ENCODE measurements around the gene ASIC4.

ASIC4 gene

GRCh38 chr2:219508971-219509779, 5.1 kb upstream of the ASIC4 start:
- H3K4me3 ChIP-seq (ENCODE audit: control insufficient read depth, low read depth, low read length) = no peak overlapping the region; the same call in 1 of the 2 replicates
- DNase-seq (ENCODE audit: low read depth) = no peak
- no peak for TF ChIP-seq CTCF (IDR thresholded peaks at IDR 0.05; ENCODE audit: control insufficient read depth, insufficient read depth, low read depth, low read length, missing control alignments)

- DNase-seq (ENCODE audit: low read depth) = no peak
- peak overlapping the region; percentile 32 for H3K4me3 ChIP-seq (ENCODE audit: control insufficient read depth, low read depth, low read length)
- TF ChIP-seq CTCF (IDR thresholded peaks at IDR 0.05; ENCODE audit: control insufficient read depth, insufficient read depth, low read depth, low read length, missing control alignments) = peak; percentile 83
Measured at GRCh38 chr2:219509780-219510511, 4.3 kb upstream of the ASIC4 start.

- no peak overlapping the region; the same call in 1 of the 2 replicates for H3K4me3 ChIP-seq (ENCODE audit: control insufficient read depth, low read depth, low read length)
Measured at GRCh38 chr2:219510512-219511135, 3.7 kb upstream of the ASIC4 start.

GRCh38 chr2:219511547-219512325, 2.5 kb upstream of the ASIC4 start:
- no peak for DNase-seq (ENCODE audit: low read depth)
- no peak for TF ChIP-seq CTCF (IDR thresholded peaks at IDR 0.05; ENCODE audit: control insufficient read depth, insufficient read depth, low read depth, low read length, missing control alignments)
- no peak overlapping the region for H3K4me3 ChIP-seq (ENCODE audit: control insufficient read depth, low read depth, low read length)

More at GRCh38 chr2:219510512-219511135, 3.7 kb upstream of the ASIC4 start:
- no peak for DNase-seq (ENCODE audit: low read depth)
- TF ChIP-seq CTCF (IDR thresholded peaks at IDR 0.05; ENCODE audit: control insufficient read depth, insufficient read depth, low read depth, low read length, missing control alignments) = no peak

GRCh38 chr2:219512524-219513216, 1.6 kb upstream of the ASIC4 start:
- no peak for TF ChIP-seq CTCF (IDR thresholded peaks at IDR 0.05; ENCODE audit: control insufficient read depth, insufficient read depth, low read depth, low read length, missing control alignments)
- no peak for DNase-seq (ENCODE audit: low read depth)
- H3K4me3 ChIP-seq (ENCODE audit: control insufficient read depth, low read depth, low read length) = no peak overlapping the region

All from AG09309 (cell line).